ENCODE data around the gene IST1.

- TF ChIP-seq CTCF (IDR thresholded peaks at IDR 0.05): no peak
- TF ChIP-seq POLR2A (IDR thresholded peaks at IDR 0.05): no peak
Measured at GRCh38 chr16:71933913-71934695, 38.8 kb downstream of the IST1 start.

Measured in body of pancreas (tissue), 4 donors.